ENCODE data around the gene VAMP8. TPM values are rescaled to one million over a fixed set of nuclear protein-coding genes. Genes with fewer than 3 reads are reported as not detected.
"Not testable (repeated sequence)": the region's sequence is repeated elsewhere in the genome, so short reads cannot be mapped to it uniquely, and the experiment has no call there.

VAMP8 gene
- polyA plus RNA-seq, 10 donors: 8.0 to 18.6 (median 13.2) TPM

DNA sequence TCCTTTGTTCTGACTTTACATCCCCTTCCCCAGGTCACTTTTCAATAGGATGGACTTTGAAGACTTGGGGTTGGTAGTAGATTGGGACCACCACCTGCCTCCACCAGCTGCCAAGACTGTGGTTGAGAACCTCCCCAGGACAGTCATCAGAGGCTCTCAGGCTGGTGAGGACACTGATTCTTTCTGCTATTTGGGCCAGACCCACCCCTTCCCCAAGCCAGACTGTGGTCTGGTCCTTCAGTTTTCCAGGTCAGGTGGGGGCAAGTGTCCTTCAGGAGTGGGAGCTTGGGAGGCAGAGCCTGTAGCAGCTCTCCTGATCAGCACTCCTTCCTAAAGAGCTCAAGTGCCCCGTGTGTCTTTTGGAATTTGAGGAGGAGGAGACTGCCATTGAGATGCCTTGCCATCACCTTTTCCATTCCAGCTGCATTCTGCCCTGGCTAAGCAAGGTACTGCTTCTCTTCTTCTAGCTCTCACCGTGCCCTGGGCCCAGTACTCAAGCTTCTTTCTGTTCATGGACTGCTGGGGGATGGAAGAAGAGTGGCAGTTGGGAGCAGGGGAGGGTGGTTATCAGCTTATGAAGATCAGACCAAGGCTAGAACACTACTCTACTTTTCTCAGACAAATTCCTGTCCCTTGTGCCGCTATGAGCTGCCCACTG is 19.2 kb downstream of the VAMP8 start:
- DNase-seq: no peak

- no peak for DNase-seq
Measured at GRCh38 chr2:85597241-85597640, 19.9 kb downstream of the VAMP8 start.

- no peak for DNase-seq
Measured at GRCh38 chr2:85598594-85599340, 21.4 kb downstream of the VAMP8 start.

GRCh38 chr2:85599468-85600234 is 22.3 kb downstream of the VAMP8 start:
- peak in 1 of 3 donors; percentile 1 for DNase-seq

DNA sequence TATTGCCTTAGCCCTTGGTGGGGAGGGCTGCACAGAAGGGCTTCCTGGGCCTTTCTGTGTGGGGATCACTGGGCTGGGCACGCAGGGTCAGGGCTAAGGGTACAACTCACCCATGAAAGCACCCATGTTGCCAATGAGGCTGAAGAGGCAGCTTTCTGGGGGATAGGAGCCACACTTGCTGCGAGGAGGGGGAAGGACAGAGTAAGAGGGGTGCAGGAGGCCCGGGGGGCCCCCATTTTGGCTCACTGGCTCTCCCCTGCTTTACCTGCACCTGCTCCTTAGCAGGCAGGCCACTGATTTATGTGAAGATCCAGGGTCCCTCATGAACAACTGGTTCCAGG is 22.8 kb downstream of the VAMP8 start:
- peak in 1 of 3 donors; percentile 0 for DNase-seq

DNA sequence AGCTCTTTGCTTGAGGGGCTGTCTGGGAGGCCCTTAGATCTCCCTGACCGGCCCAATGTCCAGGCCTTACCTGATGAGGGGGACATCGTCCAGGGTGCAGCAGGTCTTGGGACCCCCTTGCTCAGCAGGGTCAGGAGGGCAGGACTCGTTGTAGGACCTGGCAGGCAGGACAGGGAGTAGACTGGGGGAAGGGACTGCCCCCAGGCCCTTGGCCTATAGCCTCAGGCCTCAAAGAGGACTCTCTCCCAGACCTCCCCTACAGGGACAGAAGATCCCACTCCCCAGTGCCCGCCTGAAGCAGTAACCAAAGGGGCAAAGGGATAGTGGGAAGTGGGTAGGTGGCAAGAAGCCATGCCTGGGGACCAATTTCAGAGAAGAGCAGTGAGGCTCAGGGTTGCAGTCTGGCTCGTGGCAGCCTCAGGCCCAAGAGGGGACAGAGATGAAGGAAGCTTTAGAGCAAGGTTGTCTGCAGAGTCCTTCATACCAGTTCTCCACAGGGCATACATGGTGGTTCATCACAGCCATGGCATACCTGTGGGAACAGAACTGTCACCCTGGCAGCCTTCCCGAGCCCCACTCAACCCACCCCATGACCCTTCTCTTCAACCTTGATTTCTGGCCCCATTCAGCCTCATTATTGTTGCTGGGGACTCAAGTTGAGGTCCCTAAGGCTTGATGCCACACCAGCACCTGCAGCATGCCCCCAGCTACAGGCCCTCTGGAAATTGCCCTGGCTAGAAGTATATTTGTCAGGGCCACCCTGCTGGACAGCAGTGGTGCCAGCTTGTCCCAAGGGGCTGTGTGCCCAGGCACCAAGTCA is 23.8 kb downstream of the VAMP8 start:
- peak in 1 of 3 donors; percentile 0 for DNase-seq

- peak in 1 of 3 donors; percentile 21 for DNase-seq
Measured at GRCh38 chr2:85601771-85602475, 24.5 kb downstream of the VAMP8 start.

- peak; percentile 91 to 96 (median 91) for DNase-seq
Measured at GRCh38 chr2:85602476-85603234, 25.3 kb downstream of the VAMP8 start, which contains the start of gene TMEM150A. Gene TMEM150A (minus strand): TSS chr2:85602698. CDS start chr2:85601948, 750 bp downstream.

- not testable (repeated sequence) for DNase-seq
Measured at GRCh38 chr2:85604133-85604444, 26.7 kb downstream of the VAMP8 start.

DNA sequence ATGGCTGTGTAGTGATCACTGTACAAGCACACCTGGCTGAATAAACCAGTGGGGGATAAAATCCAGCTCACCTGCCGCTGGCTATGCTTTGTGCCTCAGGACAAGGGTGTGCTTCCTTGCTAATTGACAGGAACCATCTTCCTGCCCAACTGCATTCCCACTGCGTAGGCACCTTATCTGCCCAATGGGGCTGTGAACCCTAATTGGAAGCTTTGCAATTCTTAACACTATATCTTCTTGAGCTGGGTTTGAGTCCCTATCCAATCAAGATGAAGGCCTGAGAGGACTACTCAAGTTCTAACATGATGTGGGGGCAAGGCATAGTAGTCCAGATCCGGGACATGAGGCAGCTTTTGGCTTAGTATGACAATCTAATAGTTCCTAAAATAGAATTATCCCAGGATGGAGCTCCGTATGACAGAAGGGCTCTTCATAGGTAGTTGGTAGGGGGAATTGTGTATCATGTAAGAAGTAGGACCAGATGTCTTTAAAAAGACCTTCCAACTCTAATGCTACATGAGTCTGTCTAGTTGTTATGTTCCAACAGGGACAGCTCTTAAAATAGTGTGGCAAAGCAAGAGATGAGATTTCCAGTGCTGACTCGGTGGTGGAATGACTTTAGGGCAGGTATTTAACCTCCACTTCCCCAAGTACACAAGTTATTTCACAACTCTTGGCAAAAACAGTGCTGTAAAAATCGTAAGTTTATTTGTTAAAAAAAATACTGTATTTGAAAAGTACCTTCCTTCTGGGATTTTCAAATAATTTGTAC is 27.4 kb downstream of the VAMP8 start:
- peak in 1 of 3 donors; percentile 2 for DNase-seq

- DNase-seq: peak in 2 of 3 donors; percentile 43 to 62
Measured at GRCh38 chr2:85605406-85606115, 28.2 kb downstream of the VAMP8 start.

- DNase-seq: no peak
Measured at GRCh38 chr2:85606116-85606455, 28.7 kb downstream of the VAMP8 start.

- peak in 1 of 3 donors; percentile 1 for DNase-seq
Measured at GRCh38 chr2:85607268-85608215, 30.2 kb downstream of the VAMP8 start.

GRCh38 chr2:85611217-85611704 is 33.9 kb downstream of the VAMP8 start:
- no peak for DNase-seq

DNA sequence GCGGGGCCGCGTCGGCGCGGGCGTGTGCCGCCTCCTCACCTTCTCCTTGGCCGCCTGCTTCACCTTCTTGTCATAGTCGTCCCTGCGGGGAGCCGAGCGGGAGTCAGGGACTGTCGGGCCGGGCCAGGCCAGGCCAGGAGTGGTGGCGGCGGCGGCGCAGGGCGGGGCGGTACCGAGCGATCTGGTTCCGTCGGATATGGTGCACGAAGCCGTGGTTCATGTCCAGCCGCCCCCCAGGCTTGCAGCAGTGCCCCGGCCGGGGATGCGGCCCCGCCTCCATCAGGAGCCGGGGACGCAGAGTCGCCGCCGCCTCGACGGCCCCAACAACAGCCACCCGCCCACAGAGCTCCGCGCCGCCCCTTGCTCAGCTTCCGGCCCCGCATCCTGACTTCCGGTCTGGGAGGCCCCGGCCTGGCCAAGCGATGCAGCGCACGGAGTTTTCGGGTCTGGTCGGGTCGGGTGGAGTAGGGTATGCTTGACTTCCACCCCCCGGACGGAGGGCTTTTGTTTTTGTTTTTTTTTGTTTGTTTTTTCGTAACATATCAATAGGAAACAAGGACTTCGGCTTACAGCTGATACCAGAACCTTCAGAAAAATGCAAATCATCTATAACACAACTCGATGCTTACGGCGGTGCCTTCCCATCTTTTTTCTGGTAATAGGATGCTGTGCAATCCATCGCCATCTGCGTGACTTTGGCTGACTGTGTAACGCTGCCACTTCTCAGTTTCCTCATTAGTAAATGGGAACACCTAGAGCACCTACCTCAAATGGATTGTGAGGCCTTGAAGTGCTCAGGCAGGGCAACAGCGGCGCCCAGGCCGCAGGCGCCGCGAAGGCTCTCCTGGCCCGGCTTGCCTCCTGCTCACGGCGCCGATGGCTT is 34.6 kb downstream of the VAMP8 start, which contains the start of gene C2orf68:
Gene C2orf68, minus strand, starts transcription at position 362 of the 883 bp plus-strand sequence. Its CDS starts 82 bp downstream, at position 280.
- peak; percentile 88 to 97 (median 94) for DNase-seq

All from muscle of back (tissue), 11 donors.